H9 (cell line): ENCODE data around the gene MEIOSIN. TPM values are rescaled to one million over a fixed set of nuclear protein-coding genes. Genes with fewer than 3 reads are reported as not detected.

Experiments
- DNase-seq: peaks from one replicate; pipeline ENCODE4 v3.0.0-alpha.2; 2017
- H2AFZ ChIP-seq: one replicate; pipeline ENCODE4 v1.6.1; 2013; ENCODE audit warnings: mild to moderate bottlenecking, low read length, control low read depth, moderate library complexity
- H2AK5ac ChIP-seq: 2 replicates; pipeline ENCODE4 v1.6.1; 2013; ENCODE audit warnings: low read length, control low read depth, mixed read lengths; ENCODE audit not compliant: insufficient read length
- H2BK120ac ChIP-seq: one replicate; pipeline ENCODE4 v1.6.1; 2013; ENCODE audit warnings: low read depth, mild to moderate bottlenecking, low read length, control low read depth, inconsistent platforms; ENCODE audit not compliant: poor library complexity, severe bottlenecking
- H2BK12ac ChIP-seq: 2 replicates; pipeline ENCODE4 v1.6.1; 2013; ENCODE audit warnings: low read length, control low read depth, mixed read lengths, low read depth; ENCODE audit not compliant: insufficient read length
- H2BK15ac ChIP-seq: 2 replicates; pipeline ENCODE4 v1.6.1; 2013; ENCODE audit warnings: low read depth, low read length, control low read depth
- H2BK20ac ChIP-seq: one replicate; pipeline ENCODE4 v1.6.1; 2013; ENCODE audit warnings: low read depth, mild to moderate bottlenecking, low read length, control low read depth, inconsistent platforms; ENCODE audit not compliant: poor library complexity, severe bottlenecking
- H2BK5ac ChIP-seq: 2 replicates; pipeline ENCODE4 v1.6.1; 2013; ENCODE audit warnings: low read length, control low read depth, mixed read lengths; ENCODE audit not compliant: insufficient read length
- H3K14ac ChIP-seq: 2 replicates; pipeline ENCODE4 v1.6.1; 2013; ENCODE audit warnings: low read length, control low read depth; ENCODE audit not compliant: insufficient read depth
- H3K18ac ChIP-seq: 2 replicates; pipeline ENCODE4 v1.6.1; 2013; ENCODE audit warnings: low read depth, mild to moderate bottlenecking, mixed read lengths, low read length, control low read depth; ENCODE audit not compliant: insufficient read length
- H3K23ac ChIP-seq: 2 replicates; pipeline ENCODE4 v1.6.1; 2013; ENCODE audit warnings: low read length, control low read depth, mixed read lengths, low read depth; ENCODE audit not compliant: insufficient read length
- H3K23me2 ChIP-seq: 2 replicates; pipeline ENCODE4 v1.6.1; 2013; ENCODE audit warnings: low read depth, mild to moderate bottlenecking, mixed read lengths, low read length, control low read depth; ENCODE audit not compliant: insufficient read length, poor library complexity, severe bottlenecking
- H3K27ac ChIP-seq: 2 replicates; pipeline ENCODE4 v1.5.1; 2013; ENCODE audit warnings: low read length, control low read depth, mixed read lengths, low read depth; ENCODE audit not compliant: insufficient read length
- H3K27me3 ChIP-seq: 2 replicates; pipeline ENCODE4 v1.6.1; 2013; ENCODE audit warnings: low read length, control low read depth, inconsistent platforms; ENCODE audit not compliant: insufficient read depth
- H3K4ac ChIP-seq: 2 replicates; pipeline ENCODE4 v1.6.1; 2013; ENCODE audit warnings: low read depth, mild to moderate bottlenecking, control low read depth, inconsistent platforms, low read length, moderate library complexity
- H3K4me1 ChIP-seq: 2 replicates; pipeline ENCODE4 v1.6.1; 2013; ENCODE audit warnings: low read length, control low read depth, inconsistent platforms; ENCODE audit not compliant: insufficient read depth
- H3K4me2 ChIP-seq: 2 replicates; pipeline ENCODE4 v1.6.1; 2013; ENCODE audit warnings: low read length, control low read depth, mixed read lengths; ENCODE audit not compliant: insufficient read length, insufficient read depth
- H3K56ac ChIP-seq: 2 replicates; pipeline ENCODE4 v1.6.1; 2013; ENCODE audit warnings: low read depth, mild to moderate bottlenecking, mixed read lengths, low read length, control low read depth; ENCODE audit not compliant: insufficient read length
- H3K79me1 ChIP-seq: 2 replicates; pipeline ENCODE4 v1.6.1; 2013; ENCODE audit warnings: low read depth, mild to moderate bottlenecking, moderate library complexity, low read length, control low read depth, inconsistent platforms; ENCODE audit not compliant: insufficient read depth, poor library complexity, severe bottlenecking
- H3K79me2 ChIP-seq: 2 replicates; pipeline ENCODE4 v1.6.1; 2013; ENCODE audit warnings: low read length, control low read depth, inconsistent platforms; ENCODE audit not compliant: insufficient read depth
- H3K9ac ChIP-seq: 2 replicates; pipeline ENCODE4 v1.6.1; 2013; ENCODE audit warnings: low read length, control low read depth, mixed read lengths; ENCODE audit not compliant: insufficient read length; ENCODE audit errors: extremely low read depth
- H3K9me3 ChIP-seq: one replicate; pipeline ENCODE4 v1.6.1; 2013; ENCODE audit warnings: low read depth, low read length, inconsistent platforms; ENCODE audit not compliant: control insufficient read depth
- H3T11ph ChIP-seq: one replicate; pipeline ENCODE4 v1.6.1; 2013; ENCODE audit warnings: mild to moderate bottlenecking, low read length, control low read depth, inconsistent platforms
- H4K20me1 ChIP-seq: one replicate; pipeline ENCODE4 v1.6.1; 2013; ENCODE audit not compliant: control insufficient read depth, insufficient read length, insufficient read depth
- H4K5ac ChIP-seq: 2 replicates; pipeline ENCODE4 v1.6.1; 2013; ENCODE audit warnings: low read depth, mild to moderate bottlenecking, mixed read lengths, low read length, control low read depth; ENCODE audit not compliant: insufficient read length
- H4K8ac ChIP-seq: replicated peaks from 2 replicates; pipeline ENCODE4 v1.6.1; 2013; ENCODE audit warnings: low read length, control low read depth, mixed read lengths, low read depth; ENCODE audit not compliant: insufficient read length
- H4K91ac ChIP-seq: 2 replicates; pipeline ENCODE4 v1.6.1; 2013; ENCODE audit warnings: low read depth, mild to moderate bottlenecking, moderate library complexity, mixed read lengths, low read length, control low read depth; ENCODE audit not compliant: insufficient read length
- H3K27ac Mint-ChIP-seq, 3 experiments: 2 replicates in 2 of 3; 3 replicates in 1 of 3; pipeline ENCODE4 v1.8.0; 2020 to 2021; ENCODE audit warnings: mixed read lengths in 3 of 3, mild to moderate bottlenecking in 1 of 3, moderate library complexity in 1 of 3
- H3K27me3 Mint-ChIP-seq: 2 replicates; pipeline ENCODE4 v1.8.0; 2021; ENCODE audit warnings: low read depth, mild to moderate bottlenecking, moderate library complexity, mixed read lengths
- H3K36me3 Mint-ChIP-seq, 3 experiments: 2 replicates in 2 of 3; 3 replicates in 1 of 3; pipeline ENCODE4 v1.8.0; 2020 to 2021; ENCODE audit warnings: low read depth in 3 of 3, mixed read lengths in 3 of 3; ENCODE audit not compliant: insufficient read depth in 1 of 3
- H3K4me1 Mint-ChIP-seq, 2 experiments: 2 replicates each; pipeline ENCODE4 v1.8.0; 2020; ENCODE audit warnings: mixed read lengths in 2 of 2
- H3K4me3 Mint-ChIP-seq, 2 experiments: 2 replicates in 1 of 2; 3 replicates in 1 of 2; pipeline ENCODE4 v1.8.0; 2020 to 2021; ENCODE audit warnings: mild to moderate bottlenecking in 2 of 2, mixed read lengths in 2 of 2, moderate library complexity in 1 of 2
- H3K9me3 Mint-ChIP-seq, 2 experiments: 2 replicates in 1 of 2; 3 replicates in 1 of 2; pipeline ENCODE4 v1.8.0; 2020; ENCODE audit warnings: mild to moderate bottlenecking in 2 of 2, mixed read lengths in 2 of 2, moderate library complexity in 1 of 2
- WGBS: extraction: QIAGEN DNeasy Blood & Tissue Kit; methylation state at CpG from one replicate; pipeline ENCODE4 v1.1.7; 2013; ENCODE audit warnings: missing lambda C conversion rate, low lambda C conversion rate, mixed read lengths; ENCODE audit not compliant: insufficient read length; ENCODE audit errors: extremely low coverage; 5-methylcytosine and 5-hydroxymethylcytosine counted together
- total RNA-seq: library from RNA; stranded (reverse); gene quantifications from 2 replicates; pipeline ENCODE4 v1.2.1, GENCODE V29; 2021
- TF ChIP-seq, protein P1 (sequence below): fragments of 200-600 bp; sonication (generic); conservative IDR thresholded peaks from 3 replicates; pipeline ENCODE4 v1.8.0; 2021; ENCODE audit warnings: antibody characterized with exemption, mild to moderate bottlenecking

The MEIOSIN gene
- total RNA-seq, 1 experiment from 2014 or later: not detected

DNA sequence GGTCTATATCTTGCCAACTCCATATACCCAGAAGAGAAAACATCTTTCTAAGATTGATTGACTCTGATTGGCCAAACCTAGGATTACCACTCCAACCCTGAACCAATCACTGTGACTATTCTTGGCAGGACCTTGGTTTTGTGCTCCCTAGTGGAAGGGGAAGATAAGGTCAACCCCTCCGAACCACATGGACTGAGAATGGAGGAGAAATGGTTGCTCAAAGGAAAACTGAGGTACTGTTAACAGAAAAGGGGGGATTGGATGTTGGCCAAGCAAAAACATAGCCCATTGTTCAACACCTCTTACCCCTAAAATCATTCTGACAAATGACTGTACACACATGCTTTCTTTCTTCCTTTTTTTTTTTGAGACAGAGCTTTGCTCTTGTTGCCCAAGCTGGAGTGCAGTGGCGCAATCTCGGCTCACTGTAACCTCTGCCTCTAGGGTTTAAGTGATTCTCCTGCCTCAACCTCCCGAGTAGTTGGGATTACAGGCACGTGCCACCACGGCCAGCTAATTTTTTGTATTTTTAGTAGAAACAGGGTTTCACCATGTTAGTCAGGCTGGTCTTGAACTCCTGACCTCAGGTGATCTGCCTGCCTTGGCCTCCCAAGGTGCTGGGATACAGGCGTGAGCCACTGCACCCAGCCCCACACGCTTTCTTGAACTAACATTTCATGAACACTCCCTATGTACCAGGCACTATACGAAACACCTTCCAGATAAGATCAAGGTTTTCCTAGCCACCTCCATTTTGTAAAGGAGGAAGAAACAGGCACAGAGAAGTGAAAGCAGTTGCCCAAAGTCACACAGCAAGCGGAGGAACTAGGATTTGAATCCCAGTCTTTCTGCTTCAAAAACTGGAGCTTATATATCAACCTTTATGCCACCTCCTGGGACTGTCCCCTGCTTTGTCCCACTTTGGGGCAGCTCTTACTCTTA, 6.5 kb downstream of the MEIOSIN start:
- Mint-ChIP-seq H3K27me3 (peaks cover 7% of the 10 kb centered on the region), H3K36me3 (no peaks in the 10 kb centered on the region), H3K27ac (no peak overlapping the region; a peak in 1 of 7 replicates), H3K4me1 (peaks cover 5% of the 10 kb centered on the region in 2 experiments), H3K4me3 (no peak overlapping the region), H3K9me3 (no peaks in the 10 kb centered on the region)
- Histone ChIP-seq H2BK15ac (no peak overlapping the region), H3K79me1 (no peaks in the 10 kb centered on the region), H3K23me2 (no peaks in the 10 kb centered on the region), H2BK20ac (no peak overlapping the region), H2AK5ac (no peak overlapping the region), H3K18ac (no peak overlapping the region), H3K27me3 (no peaks in the 10 kb centered on the region; the same call in 1 of the 2 replicates), H3K14ac (no peak overlapping the region), H4K20me1 (no peaks in the 10 kb centered on the region), H3K79me2 (no peaks in the 10 kb centered on the region), H2AFZ (no peak overlapping the region), H3K4ac (no peak overlapping the region), H3K9me3 (no peaks in the 10 kb centered on the region), H4K91ac (no peak overlapping the region), H3K56ac (no peak overlapping the region), H2BK120ac (no peak overlapping the region), H3K4me2 (no peak overlapping the region), H4K8ac (no peak overlapping the region), H2BK12ac (no peak overlapping the region), H3K4me1 (no peaks in the 10 kb centered on the region; the same call in none of the 2 replicates), H3K27ac (no peak overlapping the region), H2BK5ac (no peak overlapping the region), H4K5ac (no peak overlapping the region), H3T11ph (no peak overlapping the region), H3K9ac (no peak overlapping the region), H3K23ac (no peak overlapping the region)
- no peak for DNase-seq
- TF ChIP-seq, protein P1, sequence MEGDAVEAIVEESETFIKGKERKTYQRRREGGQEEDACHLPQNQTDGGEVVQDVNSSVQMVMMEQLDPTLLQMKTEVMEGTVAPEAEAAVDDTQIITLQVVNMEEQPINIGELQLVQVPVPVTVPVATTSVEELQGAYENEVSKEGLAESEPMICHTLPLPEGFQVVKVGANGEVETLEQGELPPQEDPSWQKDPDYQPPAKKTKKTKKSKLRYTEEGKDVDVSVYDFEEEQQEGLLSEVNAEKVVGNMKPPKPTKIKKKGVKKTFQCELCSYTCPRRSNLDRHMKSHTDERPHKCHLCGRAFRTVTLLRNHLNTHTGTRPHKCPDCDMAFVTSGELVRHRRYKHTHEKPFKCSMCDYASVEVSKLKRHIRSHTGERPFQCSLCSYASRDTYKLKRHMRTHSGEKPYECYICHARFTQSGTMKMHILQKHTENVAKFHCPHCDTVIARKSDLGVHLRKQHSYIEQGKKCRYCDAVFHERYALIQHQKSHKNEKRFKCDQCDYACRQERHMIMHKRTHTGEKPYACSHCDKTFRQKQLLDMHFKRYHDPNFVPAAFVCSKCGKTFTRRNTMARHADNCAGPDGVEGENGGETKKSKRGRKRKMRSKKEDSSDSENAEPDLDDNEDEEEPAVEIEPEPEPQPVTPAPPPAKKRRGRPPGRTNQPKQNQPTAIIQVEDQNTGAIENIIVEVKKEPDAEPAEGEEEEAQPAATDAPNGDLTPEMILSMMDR: no peak
- WGBS: no CpG with 5 or more reads among the region's 10 CpGs
